Activated T-cell treated with anti-CD3 and anti-CD28 coated beads, Interleukin-2, amount 50 U/mL, for 24 hours (primary cell): Measurements from ENCODE around the gene CXCL14.

Source experiments
- DNase-seq: peaks from one replicate; pipeline ENCODE4 v3.0.0-alpha.2; 2020
- H3K27ac Mint-ChIP-seq: 2 replicates; pipeline ENCODE4 v1.8.0; 2020; ENCODE audit warnings: mild to moderate bottlenecking, mixed read lengths
- H3K27me3 Mint-ChIP-seq: 2 replicates; pipeline ENCODE4 v1.8.0; 2020; ENCODE audit warnings: mixed read lengths
- H3K36me3 Mint-ChIP-seq: 2 replicates; pipeline ENCODE4 v1.8.0; 2020; ENCODE audit warnings: low read depth, mixed read lengths
- H3K4me1 Mint-ChIP-seq: 2 replicates; pipeline ENCODE4 v1.8.0; 2020; ENCODE audit warnings: low read depth, mixed read lengths
- H3K4me3 Mint-ChIP-seq: 2 replicates; pipeline ENCODE4 v1.8.0; 2020; ENCODE audit warnings: mild to moderate bottlenecking, moderate library complexity, mixed read lengths
- H3K9me3 Mint-ChIP-seq: 2 replicates; pipeline ENCODE4 v1.8.0; 2020; ENCODE audit warnings: mixed read lengths

CXCL14 gene

GRCh38 chr5:135587721-135588663 lies 9.2 kb upstream of the CXCL14 start:
- Mint-ChIP-seq H3K4me3 (no peak overlapping the region), H3K27ac (no peak overlapping the region), H3K27me3 (peaks cover 10% of the 10 kb centered on the region), H3K36me3 (no peaks in the 10 kb centered on the region), H3K4me1 (no peaks in the 10 kb centered on the region), H3K9me3 (no peaks in the 10 kb centered on the region)
- DNase-seq = no peak

DNA sequence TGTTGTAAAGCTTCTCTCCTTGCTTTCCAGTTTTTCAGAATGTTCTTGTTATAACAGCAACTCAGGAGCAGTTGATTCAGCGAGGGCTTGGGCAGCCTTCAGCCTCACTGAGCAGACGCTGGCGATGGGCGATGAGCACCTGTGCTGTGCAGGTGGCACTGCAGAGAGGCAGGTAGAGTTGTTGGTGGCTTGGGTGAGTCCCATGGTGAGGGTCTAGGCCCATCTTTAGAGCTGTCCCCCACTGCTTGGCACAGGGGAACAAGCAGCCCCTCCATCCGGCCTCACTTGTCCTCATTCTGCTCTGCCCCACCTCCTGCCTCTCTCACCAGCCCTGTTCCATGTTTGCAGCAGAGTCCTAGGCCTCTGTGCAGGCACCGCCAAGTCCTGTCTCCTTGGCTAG lies 6.1 kb upstream of the CXCL14 start:
- no peaks in the 10 kb centered on the region for H3K4me1 Mint-ChIP-seq
- peaks cover 29% of the 10 kb centered on the region for H3K27me3 Mint-ChIP-seq

GRCh38 chr5:135584276-135584675 lies 5.5 kb upstream of the CXCL14 start:
- peaks cover 35% of the 10 kb centered on the region for H3K27me3 Mint-ChIP-seq

More for the DNA sequence above, 6.1 kb upstream of the CXCL14 start:
- Mint-ChIP-seq H3K4me3 (no peak overlapping the region), H3K27ac (no peak overlapping the region), H3K36me3 (no peaks in the 10 kb centered on the region), H3K9me3 (no peaks in the 10 kb centered on the region)
- no peak for DNase-seq

GRCh38 chr5:135582099-135582781 lies 3.4 kb upstream of the CXCL14 start:
- no peaks in the 10 kb centered on the region for H3K36me3 Mint-ChIP-seq
- DNase-seq = no peak
- H3K27ac Mint-ChIP-seq = no peak overlapping the region
- no peaks in the 10 kb centered on the region for H3K9me3 Mint-ChIP-seq
- peaks cover 3% of the 10 kb centered on the region for H3K4me1 Mint-ChIP-seq
- no peak overlapping the region for H3K4me3 Mint-ChIP-seq
- peaks cover 54% of the 10 kb centered on the region for H3K27me3 Mint-ChIP-seq

More at GRCh38 chr5:135584276-135584675, 5.5 kb upstream of the CXCL14 start:
- H3K27ac Mint-ChIP-seq = no peak overlapping the region
- H3K4me1 Mint-ChIP-seq = no peaks in the 10 kb centered on the region
- no peaks in the 10 kb centered on the region for H3K36me3 Mint-ChIP-seq
- H3K4me3 Mint-ChIP-seq = no peak overlapping the region
- H3K9me3 Mint-ChIP-seq = no peaks in the 10 kb centered on the region
- DNase-seq = no peak

GRCh38 chr5:135578305-135578684 lies 496 bp downstream of the CXCL14 start:
- Mint-ChIP-seq H3K27ac (no peak overlapping the region), H3K27me3 (peaks cover 62% of the 10 kb centered on the region), H3K36me3 (no peaks in the 10 kb centered on the region), H3K4me3 (no peak overlapping the region), H3K4me1 (peaks cover 3% of the 10 kb centered on the region), H3K9me3 (no peaks in the 10 kb centered on the region)
- DNase-seq = no peak

DNA sequence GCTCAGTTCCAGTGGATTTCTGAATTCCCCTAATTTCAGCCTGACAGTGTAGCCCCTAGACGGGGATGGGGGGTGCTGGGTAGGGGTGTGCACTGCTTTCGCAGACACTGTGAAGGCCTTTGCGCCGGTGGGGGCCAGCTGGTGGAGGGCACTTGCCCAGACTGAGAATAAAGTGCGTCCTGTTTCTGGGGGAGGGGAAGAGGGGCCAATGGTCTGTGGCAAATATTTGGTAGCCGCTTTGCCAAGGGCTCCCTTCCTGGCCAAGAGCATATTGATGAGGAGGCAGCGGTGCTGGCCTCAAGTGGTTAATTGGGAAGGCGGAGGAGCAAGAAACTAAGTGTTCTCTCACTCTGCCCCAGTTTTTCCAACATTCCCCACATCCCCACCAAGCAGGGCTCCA lies 1.4 kb downstream of the CXCL14 start:
- no peak for DNase-seq
- no peak overlapping the region for H3K4me3 Mint-ChIP-seq
- H3K27ac Mint-ChIP-seq = no peak overlapping the region
- no peaks in the 10 kb centered on the region for H3K36me3 Mint-ChIP-seq
- H3K9me3 Mint-ChIP-seq = no peaks in the 10 kb centered on the region
- peaks cover 3% of the 10 kb centered on the region for H3K4me1 Mint-ChIP-seq
- H3K27me3 Mint-ChIP-seq = peaks cover 63% of the 10 kb centered on the region

- H3K9me3 Mint-ChIP-seq = no peaks in the 10 kb centered on the region
- no peak for DNase-seq
- H3K4me1 Mint-ChIP-seq = peaks cover 3% of the 10 kb centered on the region
- no peak overlapping the region for H3K4me3 Mint-ChIP-seq
- H3K27me3 Mint-ChIP-seq = peaks cover 57% of the 10 kb centered on the region
- H3K27ac Mint-ChIP-seq = no peak overlapping the region
- no peaks in the 10 kb centered on the region for H3K36me3 Mint-ChIP-seq
Measured at GRCh38 chr5:135576075-135576599, 2.7 kb downstream of the CXCL14 start.

GRCh38 chr5:135574493-135574892 lies 4.3 kb downstream of the CXCL14 start:
- H3K27me3 Mint-ChIP-seq = peaks cover 45% of the 10 kb centered on the region
- H3K27ac Mint-ChIP-seq = no peak overlapping the region
- H3K36me3 Mint-ChIP-seq = no peaks in the 10 kb centered on the region
- H3K4me3 Mint-ChIP-seq = no peak overlapping the region
- no peak for DNase-seq
- no peaks in the 10 kb centered on the region for H3K9me3 Mint-ChIP-seq
- peaks cover 3% of the 10 kb centered on the region for H3K4me1 Mint-ChIP-seq

DNA sequence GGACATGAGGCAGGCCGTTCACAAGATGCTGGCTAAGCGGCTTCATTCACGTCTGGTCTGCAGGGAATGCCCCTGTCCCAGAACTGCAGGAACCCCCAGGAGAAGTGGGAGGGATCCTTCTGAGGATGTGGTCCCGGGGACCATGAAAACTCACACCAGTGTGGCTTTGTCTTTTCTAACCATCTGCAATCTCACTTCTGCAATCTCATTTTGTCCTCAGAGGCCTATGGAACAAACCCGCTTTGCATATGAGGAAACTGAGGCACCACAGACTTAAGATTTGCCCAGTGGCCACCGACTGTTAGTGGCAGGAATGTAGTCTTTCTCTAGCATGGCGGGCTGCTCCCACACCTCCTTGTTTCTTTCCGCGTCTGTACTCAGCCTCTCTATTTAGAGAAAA lies 6.9 kb downstream of the CXCL14 start:
- Mint-ChIP-seq H3K4me1 (no peaks in the 10 kb centered on the region), H3K27me3 (peaks cover 20% of the 10 kb centered on the region), H3K4me3 (no peak overlapping the region), H3K27ac (no peak overlapping the region), H3K36me3 (no peaks in the 10 kb centered on the region), H3K9me3 (no peaks in the 10 kb centered on the region)
- no peak for DNase-seq

GRCh38 chr5:135571066-135571609 lies 7.7 kb downstream of the CXCL14 start:
- H3K27me3 Mint-ChIP-seq = peaks cover 22% of the 10 kb centered on the region
- no peaks in the 10 kb centered on the region for H3K9me3 Mint-ChIP-seq
- H3K36me3 Mint-ChIP-seq = no peaks in the 10 kb centered on the region
- H3K4me3 Mint-ChIP-seq = no peak overlapping the region
- DNase-seq = no peak
- no peak overlapping the region for H3K27ac Mint-ChIP-seq
- H3K4me1 Mint-ChIP-seq = no peaks in the 10 kb centered on the region

DNA sequence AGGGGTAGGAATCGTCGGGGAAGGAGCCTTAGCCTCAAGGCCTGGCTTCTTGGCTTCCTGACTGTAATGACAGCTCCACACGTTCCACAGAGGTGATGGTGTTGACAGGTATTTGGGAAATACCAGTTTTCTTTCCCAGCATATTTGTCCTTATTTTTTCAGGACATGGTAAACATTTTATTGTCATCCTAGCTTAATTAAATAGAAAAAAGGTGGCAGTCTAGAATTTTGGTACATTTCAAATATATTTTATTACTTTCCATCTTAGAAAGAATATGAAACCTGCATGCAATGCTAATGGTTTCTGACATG lies 8.4 kb downstream of the CXCL14 start:
- Mint-ChIP-seq H3K27me3 (peaks cover 26% of the 10 kb centered on the region), H3K27ac (no peak overlapping the region), H3K4me3 (no peak overlapping the region), H3K9me3 (no peaks in the 10 kb centered on the region), H3K4me1 (no peaks in the 10 kb centered on the region), H3K36me3 (no peaks in the 10 kb centered on the region)
- DNase-seq = no peak

- Mint-ChIP-seq H3K4me3 (no peak overlapping the region), H3K4me1 (no peaks in the 10 kb centered on the region), H3K27ac (no peak overlapping the region), H3K9me3 (no peaks in the 10 kb centered on the region), H3K27me3 (peaks cover 30% of the 10 kb centered on the region), H3K36me3 (no peaks in the 10 kb centered on the region)
- DNase-seq = no peak
Measured at GRCh38 chr5:135569755-135570452, 8.9 kb downstream of the CXCL14 start.

- Mint-ChIP-seq H3K27me3 (peaks cover 26% of the 10 kb centered on the region), H3K4me3 (no peak overlapping the region), H3K4me1 (no peaks in the 10 kb centered on the region), H3K9me3 (no peaks in the 10 kb centered on the region), H3K36me3 (no peaks in the 10 kb centered on the region), H3K27ac (no peak overlapping the region)
- no peak for DNase-seq
Measured at GRCh38 chr5:135568923-135569360, 9.8 kb downstream of the CXCL14 start.

DNA sequence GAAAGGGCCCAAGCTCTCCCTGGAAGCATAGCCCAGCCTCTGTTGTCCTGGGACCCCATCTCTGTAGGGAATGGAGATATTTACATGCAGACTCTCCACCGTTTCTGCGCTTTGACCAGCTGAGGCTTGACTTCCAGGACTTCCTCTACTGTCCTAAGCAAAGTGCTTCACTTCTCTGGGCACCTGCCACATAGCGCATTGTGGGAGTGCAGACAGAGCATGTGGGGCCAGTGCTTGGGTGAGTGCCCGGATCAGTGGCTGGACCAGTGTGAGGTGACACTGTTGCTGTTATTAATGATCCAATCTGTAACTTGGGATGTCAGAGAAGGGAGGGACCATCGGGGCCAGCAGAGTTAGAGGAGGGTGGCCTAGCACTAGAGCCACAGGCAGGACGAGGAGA lies 10.5 kb downstream of the CXCL14 start:
- Mint-ChIP-seq H3K36me3 (no peaks in the 10 kb centered on the region), H3K9me3 (no peaks in the 10 kb centered on the region), H3K27me3 (peaks cover 26% of the 10 kb centered on the region), H3K27ac (no peak overlapping the region), H3K4me1 (no peaks in the 10 kb centered on the region), H3K4me3 (no peak overlapping the region)
- no peak for DNase-seq
